K562 (cell line): ENCODE data around the gene PRKAR2B. TPM values are rescaled to one million over a fixed set of nuclear protein-coding genes. Genes with fewer than 3 reads are reported as not detected.

ENCODE experiments used
- ATAC-seq: fragments of 200-7000 bp; cut with Tn5 transposase; 3 replicates; pipeline ENCODE4 v1.9.1; 2020; ENCODE audit warnings: moderate library complexity
- BruUV-seq: library from RNA; stranded (reverse); fragments of 400-500 nt; replicated peaks from 2 replicates; lab custom pipeline; 2021; lab: Mats Ljungman, UMichigan
- CTCF ChIA-PET: fragments of 300-600 bp; formaldehyde crosslinking; extraction: SDS; loops from one replicate; lab custom pipeline; 2021; ENCODE audit warnings: low intra/inter-chr PET ratio; lab: Yijun Ruan, JAX
- POLR2A ChIA-PET: fragments of 300-600, 350-650 bp; sonication (Branson Sonifier 250); formaldehyde crosslinking; extraction: SDS; loops from one replicate; lab custom pipeline; 2021; ENCODE audit warnings: antibody characterized with exemption, inconsistent platforms; lab: Yijun Ruan, JAX
- DNase-seq, 4 experiments: peaks; one replicate each; pipeline versions ENCODE4 v3.0.0 to v3.0.0-alpha.2; 2011 to 2018; ENCODE audit warnings: low spot score in 3 of 4, mixed read lengths in 3 of 4; ENCODE audit errors: extremely low read depth in 1 of 4
- FAIRE-seq: peaks from 2 replicates; lab custom pipeline; 2011; peaks lifted over from hg19 to GRCh38; lab: Jason Lieb, UNC
- H2AFZ ChIP-seq: 2 replicates; pipeline ENCODE4 v1.6.0; 2011; ENCODE audit warnings: low read depth, low read length, control low read depth, inconsistent platforms
- H3K27ac ChIP-seq: fragments of 200-600 bp; 3 replicates; pipeline ENCODE4 v1.8.0; 2011; ENCODE audit warnings: low read depth, mild to moderate bottlenecking, control low read depth, inconsistent platforms, low read length, moderate library complexity, mixed read lengths; ENCODE audit errors: extremely low read depth
- H3K27me3 ChIP-seq, 2 experiments: fragments of 300-600 bp in 1 of 2; 2 replicates in 1 of 2; 3 replicates in 1 of 2; pipeline versions ENCODE4 v1.6.0 to v1.8.0; 2011; ENCODE audit warnings: inconsistent platforms in 2 of 2, low read length in 2 of 2, mild to moderate bottlenecking in 1 of 2, mixed read lengths in 1 of 2, moderate library complexity in 1 of 2; ENCODE audit not compliant: control insufficient read depth in 2 of 2, insufficient read depth in 2 of 2
- H3K36me3 ChIP-seq: fragments of 300-600 bp; 3 replicates; pipeline ENCODE4 v1.8.0; 2011; ENCODE audit warnings: mild to moderate bottlenecking, low read length, inconsistent platforms; ENCODE audit not compliant: control insufficient read depth, insufficient read depth
- H3K4me1 ChIP-seq, 2 experiments: fragments of 200-600 bp in 1 of 2; replicated peaks in 1 of 2; 2 replicates in 1 of 2; 3 replicates in 1 of 2; pipeline versions ENCODE4 v1.5.1 to v1.8.0; 2011; ENCODE audit warnings: inconsistent platforms in 2 of 2, low read length in 2 of 2, mild to moderate bottlenecking in 1 of 2, mixed read lengths in 1 of 2, moderate library complexity in 1 of 2; ENCODE audit not compliant: control insufficient read depth in 2 of 2, insufficient read depth in 2 of 2
- H3K4me2 ChIP-seq: 2 replicates; pipeline ENCODE4 v1.6.1; 2011; ENCODE audit warnings: low read length, control low read depth, inconsistent platforms, mixed read lengths; ENCODE audit not compliant: insufficient read depth
- H3K4me3 ChIP-seq: fragments of 200-600 bp; sonication (generic), shearing (Covaris generic); 2 replicates; pipeline ENCODE4 v1.5.1; 2016; ENCODE audit warnings: control low read depth, inconsistent platforms
- H3K79me2 ChIP-seq: fragments of 200-600 bp; 3 replicates; pipeline ENCODE4 v1.8.0; 2011; ENCODE audit warnings: low read length, inconsistent platforms; ENCODE audit not compliant: control insufficient read depth, insufficient read depth
- H3K9ac ChIP-seq, 2 experiments: 2 replicates each; pipeline versions ENCODE4 v1.6.0 to v1.6.1; 2011; ENCODE audit warnings: low read depth in 2 of 2, low read length in 2 of 2, control low read depth in 1 of 2, inconsistent platforms in 1 of 2, mild to moderate bottlenecking in 1 of 2, mixed read lengths in 1 of 2; ENCODE audit not compliant: insufficient read depth in 1 of 2
- H3K9me1 ChIP-seq: one replicate; pipeline ENCODE4 v1.6.0; 2011; ENCODE audit warnings: inconsistent platforms, mild to moderate bottlenecking, low read length, moderate library complexity; ENCODE audit not compliant: control insufficient read depth, insufficient read depth
- H3K9me3 ChIP-seq: replicated peaks from 2 replicates; pipeline ENCODE4 v1.5.1; 2011; ENCODE audit warnings: low read depth, low read length, inconsistent platforms; ENCODE audit not compliant: control insufficient read depth, insufficient read depth
- H4K20me1 ChIP-seq: replicated peaks from 2 replicates; pipeline ENCODE4 v1.6.1; 2011; ENCODE audit warnings: low read length, inconsistent platforms, mixed read lengths; ENCODE audit not compliant: control insufficient read depth, insufficient read depth
- NCOA2 ChIP-seq, 2 experiments: fragments of 450-650 bp; IDR thresholded peaks; 2 replicates each; pipeline ENCODE4 v1.6.1; 2018; ENCODE audit warnings: mild to moderate bottlenecking in 2 of 2, moderate library complexity in 1 of 2; ENCODE audit not compliant: partially characterized antibody in 2 of 2
- SOX6 ChIP-seq: fragments of 450-650 bp; IDR thresholded peaks from 2 replicates; pipeline ENCODE4 v1.6.1; 2014; ENCODE audit warnings: mild to moderate bottlenecking
- TAF7 ChIP-seq: fragments of 450-650 bp; IDR thresholded peaks from 2 replicates; pipeline ENCODE4 v1.6.1; 2016; ENCODE audit warnings: missing genetic modification characterization, missing compliant biosample characterization
- UBTF ChIP-seq, 2 experiments: IDR thresholded peaks; 2 replicates each; pipeline ENCODE4 v1.6.1; 2012; ENCODE audit warnings: improper control_type of control experiment in 2 of 2, low read depth in 2 of 2, low read length in 2 of 2, borderline replicate concordance in 1 of 2
- WGBS: fragments of 100-300 bp; shearing (Covaris generic); methylation state at CpG from one replicate; pipeline ENCODE4 v1.1.6; 2016; ENCODE audit warnings: low coverage, mixed read lengths; ENCODE audit not compliant: insufficient coverage; ENCODE audit errors: missing lambda C conversion rate; 5-methylcytosine and 5-hydroxymethylcytosine counted together
- in situ Hi-C: fragments of 300-500 bp; cut with MboI; formaldehyde crosslinking; loops from 4 replicates; pipeline ENCODE4 v1.15.0; 2018; ENCODE audit warnings: inconsistent platforms, mixed read lengths
- intact Hi-C: fragments of 100-400 bp; cut with micrococcal nuclease; formaldehyde crosslinking; loops from 2 replicates; pipeline ENCODE4 v1.14.2; 2022
- polyA plus RNA-seq, 8 experiments: library from polyadenylated mRNA; depleted of rRNA in 4 of 8; stranded (reverse) in 5 of 8; unstranded in 3 of 8; fragments of >200 nt; fragmentation: Nextera tagmentation in 2 of 8; fragmentation: Illumina TruSeq in 1 of 8; extraction: Ambion mirVana in 2 of 8; extraction: Trizol in 1 of 8; gene quantifications; 2 replicates each; pipeline versions ENCODE4 v1.2.1 to v1.2.3, GENCODE V29; 2011 to 2014; ENCODE audit warnings: inconsistent platforms in 1 of 8, missing spikeins in 1 of 8
- total RNA-seq, 7 experiments: library from RNA; depleted of rRNA in 6 of 7; stranded (reverse); fragments of >200 nt in 6 of 7; fragmentation: Illumina TruSeq in 2 of 7; extraction: Trizol in 2 of 7; gene quantifications; 2 replicates each; pipeline versions ENCODE4 v1.2.1 to v1.2.3, GENCODE V29; 2011 to 2021; ENCODE audit warnings: low replicate concordance in 1 of 7

Gene PRKAR2B
- total and polyA plus RNA-seq, 9 of the 15 experiments (the other 6 are each of a cell fraction or from before 2014, with no cell fraction given): 59.0 to 173 (median 129) TPM

- H3K4me1 ChIP-seq: peaks cover 21 to 38% of the 10 kb centered on the region in 2 experiments
- ATAC-seq (peak; percentile 70), FAIRE-seq (no peak), DNase-seq (peak in 1 of 4 experiments; percentile 49)
- peak overlapping the region; percentile 33 for H3K4me2 ChIP-seq
- POLR2A ChIA-PET: interaction anchor here (0.6 to 2.1 kb wide), 11 partner anchors 8 to 303 kb away, joined by 3 to 9 read pairs (median 4); no protein-coding TSS in a partner anchor
- no peaks in the 10 kb centered on the region for H3K9me1 ChIP-seq
- peaks cover 90% of the 10 kb centered on the region for H3K79me2 ChIP-seq
- no peak overlapping the region for H3K27ac ChIP-seq
- intact Hi-C loops (no loop called here), in situ Hi-C loops (no loop called here)
- no peak overlapping the region for H3K4me3 ChIP-seq
- H3K9me3 ChIP-seq: no peaks in the 10 kb centered on the region
- H2AFZ ChIP-seq: no peak overlapping the region
- TF ChIP-seq TAF7 (tag) (no peak), SOX6 (0 out of 2 replicates have a peak, but pooled peaks have one; percentile 22), NCOA2 (IDR thresholded peaks at IDR 0.05; ENCODE audit: partially characterized antibody in 2 of 2) (peak in 1 of 2 experiments; percentile 96), UBTF (IDR thresholded peaks at IDR 0.05; ENCODE audit: borderline replicate concordance in 1 of 2, low read depth in 2 of 2, low read length in 2 of 2) (0 out of 4 replicates have a peak, but pooled peaks of 1 of the 2 experiments have one; percentile 30)
- CTCF ChIA-PET: no interaction called here
- peaks cover 27% of the 10 kb centered on the region for H4K20me1 ChIP-seq
- BruUV-seq: no TSS peak
- no peaks in the 10 kb centered on the region for H3K27me3 ChIP-seq
- H3K9ac ChIP-seq: peak overlapping the region in 1 of 2 experiments; percentile 58; a peak in 2 of 4 replicates
- H3K36me3 ChIP-seq: no peaks in the 10 kb centered on the region; the same call in 1 of the 3 replicates
- WGBS: 4% methylated on average over 2 of the region's 2 CpGs
Measured at GRCh38 chr7:107090457-107090856, 46.0 kb downstream of the PRKAR2B start.
